HG03520 (cell line): ENCODE data around the gene SERPINB10.

ENCODE experiments used
- ATAC-seq: cut with Tn5 transposase; IDR thresholded peaks from one replicate; pipeline ENCODE4 v1.9.1; 2021; ENCODE audit warnings: mild to moderate bottlenecking, moderate library complexity; ENCODE audit not compliant: unreplicated experiment

Gene SERPINB10, protein sequence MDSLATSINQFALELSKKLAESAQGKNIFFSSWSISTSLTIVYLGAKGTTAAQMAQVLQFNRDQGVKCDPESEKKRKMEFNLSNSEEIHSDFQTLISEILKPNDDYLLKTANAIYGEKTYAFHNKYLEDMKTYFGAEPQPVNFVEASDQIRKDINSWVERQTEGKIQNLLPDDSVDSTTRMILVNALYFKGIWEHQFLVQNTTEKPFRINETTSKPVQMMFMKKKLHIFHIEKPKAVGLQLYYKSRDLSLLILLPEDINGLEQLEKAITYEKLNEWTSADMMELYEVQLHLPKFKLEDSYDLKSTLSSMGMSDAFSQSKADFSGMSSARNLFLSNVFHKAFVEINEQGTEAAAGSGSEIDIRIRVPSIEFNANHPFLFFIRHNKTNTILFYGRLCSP

DNA sequence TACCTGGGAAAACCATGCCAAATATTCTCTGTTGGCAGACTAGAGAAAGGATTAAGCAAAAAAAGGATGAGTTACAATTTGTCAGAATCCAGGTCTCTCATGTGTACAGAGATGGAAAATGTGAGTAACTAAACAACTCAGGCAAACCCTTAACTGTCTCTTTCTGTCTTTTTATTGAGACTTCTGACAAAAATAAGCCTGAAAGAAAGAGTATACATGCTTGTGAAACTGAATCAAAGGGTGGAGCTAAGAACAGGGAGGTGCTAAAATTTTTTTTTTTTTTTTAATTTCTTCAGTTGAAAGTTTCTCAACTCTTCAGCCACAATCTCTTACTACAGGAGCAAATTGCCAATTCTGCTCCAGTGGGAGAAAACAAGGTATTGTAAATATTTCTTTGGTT is at the start of gene SERPINB10:
Gene SERPINB10, plus strand, starts transcription at position 295 of the 400 bp plus-strand sequence. CDS start 7,553 bp downstream, outside the sequence.
- peak; percentile 54 for ATAC-seq

DNA sequence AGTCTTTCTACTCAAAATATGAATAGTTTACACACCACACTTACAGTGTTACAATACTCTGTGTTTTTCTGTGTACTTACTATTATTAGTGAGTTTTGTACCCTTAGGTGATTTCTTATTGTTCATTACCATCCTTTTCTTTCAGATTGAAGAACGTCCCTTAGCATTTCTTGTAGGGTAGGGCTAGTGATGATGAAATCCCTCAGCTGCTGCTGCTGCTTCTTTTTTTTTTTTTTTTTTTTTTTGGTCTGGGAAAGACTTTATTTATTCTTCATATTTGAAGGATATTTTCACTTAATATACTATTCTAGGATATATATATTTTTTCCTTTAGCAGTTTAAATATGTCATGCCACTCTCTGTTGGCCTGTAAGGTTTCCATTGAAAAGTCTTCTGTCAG is 49.3 kb upstream of the SERPINB10 start:
- ATAC-seq, result no peak

DNA sequence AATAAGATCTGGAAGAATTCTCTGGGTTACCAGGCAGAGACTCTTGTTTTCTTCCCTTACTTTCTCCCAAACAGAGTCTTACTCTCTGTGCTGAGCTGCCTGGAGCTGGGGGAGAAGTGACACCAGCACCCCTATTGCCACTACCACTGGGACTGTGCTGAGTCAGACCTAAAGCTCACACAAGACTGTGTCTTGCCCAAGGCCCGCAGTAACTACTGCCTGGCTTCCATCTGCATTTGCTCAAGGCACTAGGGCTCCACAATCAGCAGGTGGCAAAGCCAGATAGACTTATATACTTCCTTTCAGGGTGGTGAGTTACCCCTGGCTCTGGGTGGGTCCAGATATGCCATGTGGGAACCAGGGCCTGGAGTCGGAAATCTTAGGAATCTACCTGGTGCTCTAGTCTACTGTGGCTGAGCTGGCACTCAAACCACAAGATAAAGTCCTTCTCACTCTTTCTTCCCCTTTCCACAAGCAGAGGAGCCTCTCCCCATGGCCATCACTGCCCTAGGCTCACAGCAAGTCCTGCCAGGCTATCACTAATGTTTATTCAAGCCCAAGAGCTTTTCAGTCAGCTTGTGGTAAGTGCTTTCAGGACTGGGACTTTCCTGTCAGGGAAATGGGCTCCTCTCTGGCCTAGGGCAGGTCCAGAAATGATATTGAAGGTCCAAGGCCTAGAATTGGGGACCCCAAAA is 47.8 kb upstream of the SERPINB10 start:
- ATAC-seq, result no peak

DNA sequence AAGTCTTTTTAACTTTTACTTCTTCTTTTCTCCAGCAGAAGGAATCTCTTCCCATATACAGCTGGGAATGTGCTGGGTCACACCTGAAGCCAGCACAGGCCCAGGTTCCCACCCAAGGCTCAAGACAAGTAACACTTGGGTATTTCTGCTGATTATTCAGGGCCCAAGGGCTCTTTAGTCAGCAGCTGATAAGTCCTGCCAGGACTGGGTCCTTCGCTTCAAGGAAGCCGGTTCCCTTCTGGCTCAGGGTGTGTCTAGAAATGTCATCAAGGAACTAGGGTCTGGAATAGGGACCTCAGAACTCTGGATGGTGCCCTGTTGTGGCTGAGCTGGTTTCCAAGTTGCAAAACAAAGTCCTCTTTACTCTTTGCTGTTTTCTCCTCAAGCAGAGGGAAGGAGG is 47.2 kb upstream of the SERPINB10 start:
- no peak for ATAC-seq

DNA sequence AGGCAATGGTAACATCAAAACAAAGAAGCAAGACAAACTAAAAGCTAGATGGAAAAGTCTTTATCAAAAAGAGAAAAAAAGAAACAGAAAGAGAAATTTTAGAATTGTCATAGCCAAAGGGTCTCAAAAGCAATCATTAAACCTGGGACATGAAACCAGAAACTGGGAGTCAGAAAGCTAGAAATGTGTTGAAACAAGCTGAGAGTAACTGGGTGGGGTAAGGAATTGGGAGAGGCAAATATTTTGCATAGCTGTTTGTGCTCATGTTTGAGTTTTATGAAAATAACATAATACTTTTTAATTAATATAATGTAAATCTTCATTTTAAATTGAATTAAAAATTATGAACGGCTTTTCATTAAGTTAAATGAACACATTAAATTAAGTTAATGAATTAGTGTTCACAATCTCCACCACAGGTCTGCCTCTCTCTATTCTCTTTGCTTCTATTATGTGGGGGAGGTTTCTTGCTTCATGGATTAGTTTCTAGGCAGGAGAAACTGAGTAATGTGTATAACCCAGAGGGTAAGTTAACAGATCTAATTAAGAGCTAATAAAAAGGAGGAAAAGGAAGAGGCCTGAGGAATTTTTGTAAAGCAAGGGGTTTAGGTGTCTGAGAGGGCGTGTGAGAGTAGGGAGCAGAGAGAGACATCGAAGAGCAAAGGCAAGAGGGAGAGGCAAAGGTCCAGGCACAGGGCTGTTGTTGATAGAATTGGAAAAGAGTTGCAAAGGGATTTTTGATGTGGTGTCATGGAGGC is 40.2 kb upstream of the SERPINB10 start:
- ATAC-seq, result no peak

GRCh38 chr18:63868546-63868945 is 39.2 kb upstream of the SERPINB10 start:
- ATAC-seq, result no peak

DNA sequence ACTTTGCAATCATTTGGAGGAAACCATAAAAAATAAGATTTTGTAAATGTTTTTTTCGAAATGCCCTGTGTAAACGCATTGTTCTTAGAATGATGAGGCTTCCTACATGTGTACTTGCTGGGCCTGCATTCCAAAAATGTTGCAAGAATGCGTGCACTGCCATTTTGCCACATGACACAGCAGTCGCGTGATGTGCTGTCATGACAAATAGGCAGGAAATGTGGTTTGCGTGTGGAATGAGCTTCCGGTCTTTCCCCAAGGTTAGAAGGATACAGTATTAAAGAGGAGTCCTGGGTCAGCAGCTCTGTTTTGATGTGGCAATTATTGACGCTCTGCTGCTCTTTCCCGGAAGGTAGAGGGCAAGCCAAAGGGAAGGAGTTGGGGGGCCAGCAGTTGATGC is 38.4 kb upstream of the SERPINB10 start:
- no peak for ATAC-seq

DNA sequence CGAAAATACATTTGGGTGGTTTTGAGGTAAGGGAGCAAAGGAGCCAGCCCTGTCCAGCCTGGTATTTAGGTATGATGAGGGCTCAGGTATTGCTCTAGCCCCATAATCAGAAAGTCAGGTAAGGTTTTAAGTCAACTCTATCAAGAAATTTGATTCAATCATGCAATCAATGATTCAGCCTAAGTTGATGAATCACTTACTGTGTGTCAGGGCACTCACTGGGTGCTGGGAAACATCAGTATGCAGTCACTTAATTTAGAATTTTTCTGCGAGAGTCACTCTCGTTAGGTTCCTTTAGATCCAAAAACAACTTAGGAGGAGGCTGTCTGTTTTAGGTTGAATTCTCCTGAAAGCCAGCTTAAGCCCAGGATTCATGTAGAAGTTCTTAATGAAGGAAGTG is 37.9 kb upstream of the SERPINB10 start:
- no peak for ATAC-seq

DNA sequence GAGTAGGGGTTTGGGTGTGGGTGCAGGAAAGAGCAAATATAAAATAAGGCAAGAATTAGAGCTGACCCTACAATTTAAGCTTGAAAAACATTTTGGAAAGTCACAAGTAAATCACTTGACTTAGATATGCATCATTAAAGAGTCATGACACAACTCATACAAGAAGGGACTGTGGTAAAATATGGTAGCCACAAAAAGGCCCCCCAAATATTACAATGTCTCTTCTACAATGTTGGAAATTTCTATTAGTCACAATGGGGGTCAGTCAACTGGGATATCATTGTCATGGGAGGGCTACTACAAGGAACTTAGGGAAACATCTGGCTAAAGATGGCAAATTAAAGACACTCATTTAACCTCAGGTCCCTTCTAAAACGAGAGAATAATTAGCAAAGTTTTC is 35.9 kb upstream of the SERPINB10 start:
- ATAC-seq, result no peak

GRCh38 chr18:63872586-63872985 is 35.2 kb upstream of the SERPINB10 start:
- no peak for ATAC-seq

DNA sequence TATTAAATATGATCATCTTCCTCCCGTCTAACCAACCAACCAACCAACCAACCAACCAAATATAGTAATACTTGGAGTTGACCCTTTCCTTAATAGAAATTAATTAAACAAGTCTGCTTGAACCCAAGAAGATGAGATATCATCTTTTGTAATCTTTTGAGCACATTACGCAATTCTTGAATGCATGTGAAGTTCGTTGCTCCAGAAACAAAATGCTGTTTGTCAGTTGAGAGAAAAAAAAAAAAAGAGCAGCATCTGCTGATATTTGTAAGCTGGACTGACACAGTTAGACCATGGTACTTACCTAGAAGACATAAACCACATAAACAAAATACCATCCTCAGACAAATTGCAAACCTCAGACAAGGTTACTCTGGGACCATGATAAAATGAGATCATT is 29.4 kb upstream of the SERPINB10 start:
- ATAC-seq, result no peak

DNA sequence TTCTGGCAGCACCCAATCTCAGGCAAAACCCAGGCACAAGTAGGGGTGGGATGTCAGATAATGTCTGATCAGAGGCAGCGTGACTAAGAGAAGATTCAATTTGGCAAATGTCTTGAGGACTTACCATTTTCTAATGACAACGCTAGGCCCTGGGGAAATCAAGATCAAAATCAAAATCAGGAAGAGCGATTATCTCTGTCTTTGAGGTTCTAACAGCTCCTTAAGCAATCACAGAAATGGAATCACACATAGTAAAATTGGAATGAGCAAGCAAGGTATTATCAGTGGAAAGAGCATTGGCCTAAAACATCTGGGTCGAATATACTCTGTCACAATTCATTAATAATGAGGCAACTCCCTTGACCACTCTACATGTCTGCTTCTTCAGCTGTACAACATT is 28.8 kb upstream of the SERPINB10 start:
- ATAC-seq, result no peak

DNA sequence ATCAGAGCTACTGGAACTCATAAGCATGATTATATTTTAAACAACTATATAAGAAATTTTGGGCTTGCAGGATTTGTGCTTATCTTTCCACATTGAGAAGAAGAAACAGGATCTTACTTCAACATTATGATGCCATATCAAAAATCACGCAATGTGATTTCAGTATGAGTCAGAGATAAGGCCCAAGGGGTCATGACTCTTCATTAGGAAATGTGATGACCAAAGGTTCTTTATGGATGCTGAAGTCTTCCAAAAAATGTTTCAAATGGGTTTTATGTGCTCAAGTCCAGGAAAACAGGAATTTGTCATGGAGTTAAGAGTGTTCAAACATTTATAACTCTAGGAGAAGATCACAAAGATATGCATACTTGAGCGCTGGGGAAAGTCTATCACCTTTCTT is 28.0 kb upstream of the SERPINB10 start:
- ATAC-seq, result no peak

DNA sequence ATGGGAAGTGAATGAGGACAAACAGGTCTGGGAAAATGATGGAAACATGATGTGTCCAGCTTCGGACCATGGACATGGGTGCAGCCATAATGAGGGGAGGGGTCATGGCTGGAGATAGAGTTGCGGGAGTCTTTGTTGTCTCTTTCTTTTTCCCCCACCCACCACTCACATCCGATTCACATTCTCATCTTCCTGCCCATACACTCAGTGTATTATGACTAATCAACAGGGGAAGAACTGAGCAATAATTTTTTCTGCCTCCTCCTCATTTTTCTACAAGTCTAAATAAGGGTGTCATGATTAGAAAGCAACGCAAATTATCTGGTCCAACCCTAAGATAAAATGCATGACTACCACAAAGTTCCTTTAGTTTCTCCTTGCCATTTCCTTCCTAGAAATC is 25.9 kb upstream of the SERPINB10 start:
- ATAC-seq, result no peak

GRCh38 chr18:63882333-63883141 is 25.2 kb upstream of the SERPINB10 start:
- no peak for ATAC-seq

DNA sequence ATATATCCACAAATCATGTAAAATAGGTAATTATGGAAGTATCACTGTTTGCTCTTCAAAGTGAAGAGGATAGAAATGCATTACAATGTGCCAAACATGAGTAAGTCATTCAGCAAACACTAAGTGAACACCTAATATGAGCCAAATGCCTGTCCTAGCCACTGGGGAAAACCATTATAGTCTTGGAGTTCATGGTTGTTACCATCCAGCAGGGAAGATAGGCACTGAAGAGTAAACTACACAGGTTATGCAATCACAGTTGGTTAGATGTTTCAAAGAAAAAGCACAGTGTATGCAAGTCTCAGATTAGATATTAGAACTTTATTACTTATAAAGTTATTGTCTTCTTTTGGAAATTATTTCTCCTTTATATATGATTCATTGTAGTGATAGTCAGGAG is 24.1 kb upstream of the SERPINB10 start:
- ATAC-seq, result no peak

DNA sequence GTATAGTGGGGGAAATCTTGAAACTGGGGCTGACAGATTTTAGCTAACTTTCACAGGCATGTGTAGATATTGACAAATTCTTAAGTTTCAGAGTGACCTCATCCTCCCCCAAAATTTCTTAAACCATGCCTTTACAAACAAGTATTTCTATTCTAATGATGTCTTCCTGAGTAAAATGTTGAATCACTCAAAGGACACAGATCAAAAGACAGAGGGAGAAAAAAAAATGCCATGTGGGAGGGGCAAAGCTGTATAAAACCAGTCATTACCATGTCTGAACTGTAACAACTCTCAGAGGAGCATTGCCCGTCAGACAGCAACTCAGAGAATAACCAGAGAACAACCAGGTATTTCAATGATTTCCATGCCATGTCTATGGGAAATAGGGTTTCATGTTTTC is 20.3 kb upstream of the SERPINB10 start, which contains the start of gene SERPINB2:
Gene SERPINB2, plus strand, starts transcription at position 282 of the 400 bp plus-strand sequence. CDS start 3,740 bp downstream, outside the sequence.
- no peak for ATAC-seq

- no peak for ATAC-seq
Observed at GRCh38 chr18:63888470-63889190, 19.1 kb upstream of the SERPINB10 start.

DNA sequence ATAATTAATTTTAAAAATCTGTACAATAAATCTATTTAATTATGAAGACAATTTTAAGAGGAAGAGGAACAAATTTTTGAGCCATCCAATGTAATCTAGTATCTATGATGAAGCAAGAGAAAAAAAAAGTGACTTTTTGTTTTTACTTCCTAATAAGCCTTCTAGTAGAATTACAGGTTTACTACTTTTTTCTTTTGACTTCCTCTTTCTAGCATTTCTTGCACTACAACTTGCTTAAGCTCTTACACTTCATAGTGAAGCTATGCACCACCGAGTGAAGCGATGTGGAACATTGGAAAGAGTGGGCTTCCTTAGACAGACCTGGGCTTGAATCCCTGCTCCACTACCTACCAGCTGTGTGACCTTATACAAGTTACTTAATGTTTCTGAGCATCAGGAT is 18.1 kb upstream of the SERPINB10 start:
- no peak for ATAC-seq
